BLaER1 (cell line): ENCODE results near the gene SFI1.

ENCODE experiments used
- H3K27ac ChIP-seq: shearing (Covaris generic); formaldehyde crosslinking; 2 replicates; pipeline ENCODE4 v1.8.1; 2022
- H3K27me3 ChIP-seq: shearing (Covaris generic); formaldehyde crosslinking; 2 replicates; pipeline ENCODE4 v1.8.1; 2022
- H3K36me3 ChIP-seq: shearing (Covaris generic); formaldehyde crosslinking; 2 replicates; pipeline ENCODE4 v1.8.1; 2022
- H3K4me1 ChIP-seq: shearing (Covaris generic); formaldehyde crosslinking; 2 replicates; pipeline ENCODE4 v1.8.1; 2022
- H3K4me2 ChIP-seq: shearing (Covaris generic); formaldehyde crosslinking; 2 replicates; pipeline ENCODE4 v1.8.1; 2022
- H3K4me3 ChIP-seq: shearing (Covaris generic); formaldehyde crosslinking; 2 replicates; pipeline ENCODE4 v1.8.1; 2022
- H3K9ac ChIP-seq: shearing (Covaris generic); formaldehyde crosslinking; 2 replicates; pipeline ENCODE4 v1.8.1; 2022
- H3K9me3 ChIP-seq: shearing (Covaris generic); formaldehyde crosslinking; 2 replicates; pipeline ENCODE4 v1.8.1; 2022
- H4K20me1 ChIP-seq: shearing (Covaris generic); formaldehyde crosslinking; 2 replicates; pipeline ENCODE4 v1.8.1; 2022
- Cebpa-rat ChIP-seq: shearing (Covaris generic); IDR thresholded peaks from 2 replicates; pipeline ENCODE4 v1.8.1; 2022

The SFI1 gene

GRCh38 chr22:31620756-31621480 lies 124.6 kb downstream of the SFI1 start:
- Histone ChIP-seq H3K27me3 (no peaks in the 10 kb centered on the region), H3K27ac (0 out of 2 replicates have a peak overlapping the region, but pooled peaks have one; percentile 4), H3K9me3 (no peaks in the 10 kb centered on the region), H3K36me3 (peaks cover 93% of the 10 kb centered on the region), H3K4me3 (no peak overlapping the region), H3K9ac (no peak overlapping the region), H3K4me1 (peaks cover 44% of the 10 kb centered on the region), H3K4me2 (no peak overlapping the region), H4K20me1 (peaks cover 89% of the 10 kb centered on the region)
- no peak for TF ChIP-seq Cebpa-rat

DNA sequence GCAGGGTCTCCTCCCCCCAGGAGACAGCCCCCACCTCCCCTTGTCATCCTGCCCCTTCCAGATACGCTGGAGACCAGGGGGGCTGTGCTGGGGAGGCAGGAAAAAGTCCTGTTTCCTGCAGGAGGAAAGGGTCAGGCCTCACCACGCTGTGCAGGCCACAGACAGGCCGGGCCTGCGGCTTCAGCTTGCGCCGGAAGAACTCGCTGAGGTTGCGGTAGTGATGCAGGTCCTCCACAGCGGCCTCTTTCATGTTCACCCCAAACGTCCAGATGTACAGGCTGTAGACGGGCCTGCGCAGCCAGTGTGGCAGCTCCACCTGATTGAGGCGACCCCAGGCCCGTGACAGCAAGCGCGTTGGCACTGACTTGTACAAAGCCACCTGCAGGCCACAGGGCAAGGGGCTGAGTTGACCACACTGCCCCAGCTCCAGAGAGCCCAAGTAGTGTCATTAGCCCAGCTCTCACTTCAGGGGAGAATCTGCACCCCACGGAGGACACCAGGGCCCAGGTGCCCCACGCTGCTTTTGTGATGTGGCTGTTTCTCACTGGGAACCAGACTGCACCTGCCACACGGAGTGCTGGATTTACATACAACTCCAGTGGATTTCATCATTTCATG lies 125.3 kb downstream of the SFI1 start:
- no peaks in the 10 kb centered on the region for H3K27me3 ChIP-seq
- peaks cover 44% of the 10 kb centered on the region for H3K4me1 ChIP-seq
- no peak overlapping the region for H3K9ac ChIP-seq
- H3K36me3 ChIP-seq, result peaks cover 98% of the 10 kb centered on the region
- H3K27ac ChIP-seq, result 0 out of 2 replicates have a peak overlapping the region, but pooled peaks have one; percentile 60
- no peak overlapping the region for H3K4me2 ChIP-seq
- no peaks in the 10 kb centered on the region for H3K9me3 ChIP-seq
- no peak overlapping the region for H3K4me3 ChIP-seq
- peaks cover 93% of the 10 kb centered on the region for H4K20me1 ChIP-seq
- TF ChIP-seq Cebpa-rat, result no peak

DNA sequence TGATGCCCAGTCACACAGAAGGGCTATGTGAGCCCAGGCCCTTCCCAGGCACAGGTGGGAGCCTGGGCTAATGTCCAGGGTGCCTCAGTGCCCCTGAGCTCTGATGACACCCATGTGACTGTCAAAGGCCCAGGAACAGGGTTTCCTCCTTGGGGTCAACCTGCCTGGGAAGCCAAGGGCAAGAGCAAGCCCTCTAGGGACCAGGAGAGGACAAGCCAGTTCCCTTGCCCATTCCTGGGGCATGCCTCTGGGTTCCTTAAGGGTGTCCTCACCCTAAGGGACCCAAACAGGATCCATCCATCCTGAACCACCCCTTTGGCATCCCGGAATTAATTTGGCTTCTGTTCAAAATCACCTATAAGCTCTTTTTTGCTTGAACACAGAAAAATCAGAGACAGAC lies 126.6 kb downstream of the SFI1 start:
- TF ChIP-seq Cebpa-rat, result no peak
- H3K4me2 ChIP-seq, result peak overlapping the region; percentile 7; the same call in 1 of the 2 replicates
- no peaks in the 10 kb centered on the region for H3K9me3 ChIP-seq
- H3K27me3 ChIP-seq, result no peaks in the 10 kb centered on the region
- no peak overlapping the region for H3K9ac ChIP-seq
- peaks cover 52% of the 10 kb centered on the region for H3K4me1 ChIP-seq
- peaks cover 89% of the 10 kb centered on the region for H3K36me3 ChIP-seq
- H3K4me3 ChIP-seq, result no peak overlapping the region
- H4K20me1 ChIP-seq, result peaks cover 100% of the 10 kb centered on the region
- peak overlapping the region; percentile 60; the same call in 1 of the 2 replicates for H3K27ac ChIP-seq

- no peaks in the 10 kb centered on the region for H3K27me3 ChIP-seq
- H3K9me3 ChIP-seq, result no peaks in the 10 kb centered on the region
- H3K4me3 ChIP-seq, result no peak overlapping the region
- peaks cover 100% of the 10 kb centered on the region for H4K20me1 ChIP-seq
- no peak for TF ChIP-seq Cebpa-rat
- H3K27ac ChIP-seq, result peak overlapping the region; percentile 60; the same call in 1 of the 2 replicates
- H3K9ac ChIP-seq, result no peak overlapping the region; the same call in 1 of the 2 replicates
- no peak overlapping the region for H3K4me2 ChIP-seq
- peaks cover 59% of the 10 kb centered on the region for H3K4me1 ChIP-seq
- H3K36me3 ChIP-seq, result peaks cover 88% of the 10 kb centered on the region
Observed at GRCh38 chr22:31623592-31624304, 127.4 kb downstream of the SFI1 start.

- peak overlapping the region; percentile 67 for H3K27ac ChIP-seq
- H3K36me3 ChIP-seq, result peaks cover 79% of the 10 kb centered on the region
- no peak for TF ChIP-seq Cebpa-rat
- H3K4me3 ChIP-seq, result no peak overlapping the region
- no peaks in the 10 kb centered on the region for H3K9me3 ChIP-seq
- H3K4me2 ChIP-seq, result no peak overlapping the region
- no peaks in the 10 kb centered on the region for H3K27me3 ChIP-seq
- peaks cover 74% of the 10 kb centered on the region for H3K4me1 ChIP-seq
- 0 out of 2 replicates have a peak overlapping the region, but pooled peaks have one; percentile 48 for H3K9ac ChIP-seq
- peaks cover 98% of the 10 kb centered on the region for H4K20me1 ChIP-seq
Observed at GRCh38 chr22:31625257-31625640, 128.9 kb downstream of the SFI1 start.

GRCh38 chr22:31625661-31626426 lies 129.5 kb downstream of the SFI1 start:
- no peaks in the 10 kb centered on the region for H3K27me3 ChIP-seq
- peak overlapping the region; percentile 89 for H3K4me2 ChIP-seq
- peaks cover 73% of the 10 kb centered on the region for H3K36me3 ChIP-seq
- peak overlapping the region; percentile 48; the same call in 1 of the 2 replicates for H3K9ac ChIP-seq
- H3K9me3 ChIP-seq, result no peaks in the 10 kb centered on the region
- peak overlapping the region; percentile 67 for H3K27ac ChIP-seq
- H4K20me1 ChIP-seq, result peaks cover 92% of the 10 kb centered on the region
- H3K4me3 ChIP-seq, result no peak overlapping the region
- TF ChIP-seq Cebpa-rat, result no peak
- H3K4me1 ChIP-seq, result peaks cover 75% of the 10 kb centered on the region

DNA sequence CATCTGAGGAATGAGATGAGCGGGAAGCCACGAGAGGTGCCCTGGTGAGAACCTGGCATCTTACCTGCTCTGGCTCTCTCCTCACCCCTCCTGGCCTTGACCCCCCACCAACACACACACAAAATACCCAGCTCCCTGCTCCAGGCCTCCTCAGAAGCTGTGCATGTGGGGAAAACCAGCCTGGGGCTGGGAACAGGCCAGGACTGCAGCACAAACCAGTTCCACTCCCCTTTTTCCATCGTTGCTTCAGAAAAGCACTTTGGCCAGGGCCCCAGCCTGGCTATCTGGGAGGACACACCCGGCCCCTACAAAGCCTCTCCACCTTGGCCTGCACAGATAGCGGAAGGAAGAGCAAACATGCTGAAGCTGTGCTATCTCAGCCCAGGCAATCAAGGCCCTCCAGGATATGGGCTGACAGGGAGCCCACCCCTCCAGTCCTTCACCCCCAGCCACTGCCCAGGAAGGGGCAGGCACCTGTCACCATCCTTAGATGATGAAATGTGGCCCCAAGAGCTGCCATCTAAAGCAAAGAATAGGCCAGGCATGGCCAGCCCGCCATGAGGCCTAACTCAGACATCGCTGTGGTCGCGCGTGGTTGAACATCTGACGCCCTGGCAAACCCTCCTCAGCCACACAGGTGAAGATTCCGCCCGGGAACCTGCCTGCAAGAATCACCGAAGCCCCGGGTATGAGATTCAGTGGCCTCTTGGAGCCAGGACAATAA lies 130.3 kb downstream of the SFI1 start:
- H3K4me1 ChIP-seq, result peaks cover 83% of the 10 kb centered on the region
- peaks cover 85% of the 10 kb centered on the region for H4K20me1 ChIP-seq
- H3K4me3 ChIP-seq, result no peak overlapping the region
- no peaks in the 10 kb centered on the region for H3K9me3 ChIP-seq
- H3K4me2 ChIP-seq, result peak overlapping the region; percentile 89
- H3K9ac ChIP-seq, result peak overlapping the region; percentile 48; the same call in 1 of the 2 replicates
- H3K27ac ChIP-seq, result peak overlapping the region; percentile 67
- no peak for TF ChIP-seq Cebpa-rat
- no peaks in the 10 kb centered on the region for H3K27me3 ChIP-seq
- H3K36me3 ChIP-seq, result peaks cover 65% of the 10 kb centered on the region

- no peak for TF ChIP-seq Cebpa-rat
- Histone ChIP-seq H3K9ac (peak overlapping the region; percentile 48), H3K4me2 (peak overlapping the region; percentile 89), H3K27ac (peak overlapping the region; percentile 67), H3K36me3 (peaks cover 64% of the 10 kb centered on the region), H3K9me3 (no peaks in the 10 kb centered on the region), H3K27me3 (no peaks in the 10 kb centered on the region), H3K4me3 (no peak overlapping the region), H4K20me1 (peaks cover 84% of the 10 kb centered on the region), H3K4me1 (peaks cover 89% of the 10 kb centered on the region)
Observed at GRCh38 chr22:31627223-31627731, 130.9 kb downstream of the SFI1 start.
